CD14-positive monocyte (primary cell): ENCODE results near the gene LAS1L. TPM values are rescaled to one million over a fixed set of nuclear protein-coding genes. Genes with fewer than 3 reads are reported as not detected.

Source experiments
- DNase-seq, 3 donors: peaks; one replicate each; pipeline ENCODE4 v3.0.0-alpha.2; 2011 to 2022
- H2AFZ ChIP-seq: 2 replicates; pipeline ENCODE4 v1.6.0; 2012; ENCODE audit warnings: mild to moderate bottlenecking, low read depth, low read length, inconsistent platforms; ENCODE audit not compliant: insufficient read depth, poor library complexity, severe bottlenecking
- H3K27ac ChIP-seq, 2 donors: 1 replicate in 1 of 2; 2 replicates in 1 of 2; pipeline ENCODE4 v1.5.1; 2012 to 2013; ENCODE audit warnings: low read length in 2 of 2, control low read depth in 1 of 2, inconsistent platforms in 1 of 2, low read depth in 1 of 2, mild to moderate bottlenecking in 1 of 2
- H3K27me3 ChIP-seq, 2 donors: one replicate each; pipeline versions ENCODE4 v1.6.0 to v1.6.1; 2011 to 2013; ENCODE audit warnings: low read length in 2 of 2; ENCODE audit not compliant: control insufficient read depth in 2 of 2, insufficient read depth in 2 of 2
- H3K36me3 ChIP-seq, 2 donors: replicated peaks in 1 of 2; 1 replicate in 1 of 2; 2 replicates in 1 of 2; pipeline versions ENCODE4 v1.5.1 to v1.6.1; 2012 to 2013; ENCODE audit warnings: low read length in 2 of 2, control low read depth in 1 of 2, inconsistent platforms in 1 of 2, mild to moderate bottlenecking in 1 of 2; ENCODE audit not compliant: insufficient read depth in 2 of 2, control insufficient read depth in 1 of 2
- H3K4me1 ChIP-seq, 2 donors: 1 replicate in 1 of 2; 2 replicates in 1 of 2; pipeline versions ENCODE4 v1.5.1 to v1.6.1; 2012 to 2013; ENCODE audit warnings: low read length in 2 of 2, control low read depth in 1 of 2, inconsistent platforms in 1 of 2, mild to moderate bottlenecking in 1 of 2, moderate library complexity in 1 of 2; ENCODE audit not compliant: insufficient read depth in 2 of 2, control insufficient read depth in 1 of 2
- H3K4me2 ChIP-seq: replicated peaks from 2 replicates; pipeline ENCODE3; 2012; ENCODE audit warnings: low read length, moderate library complexity, mild to moderate bottlenecking; ENCODE audit not compliant: poor library complexity, severe bottlenecking; ENCODE audit errors: extremely low read depth
- H3K4me3 ChIP-seq, 3 experiments: fragments of 200-600 bp in 1 of 3; sonication (generic) in 1 of 3; replicated peaks in 1 of 3; 1 replicate in 2 of 3; 2 replicates in 1 of 3; pipeline ENCODE4 v1.5.1; 2011 to 2013; ENCODE audit warnings: low read length in 3 of 3, mild to moderate bottlenecking in 3 of 3, control low read depth in 2 of 3, low read depth in 2 of 3, inconsistent platforms in 1 of 3, moderate library complexity in 1 of 3
- H3K79me2 ChIP-seq: 2 replicates; pipeline ENCODE4 v1.6.0; 2012; ENCODE audit warnings: mild to moderate bottlenecking, control low read depth, inconsistent platforms, low read length, moderate library complexity; ENCODE audit not compliant: insufficient read depth
- H3K9ac ChIP-seq: 2 replicates; pipeline ENCODE4 v1.6.0; 2017; ENCODE audit warnings: low read length, mild to moderate bottlenecking; ENCODE audit not compliant: insufficient read depth, poor library complexity, severe bottlenecking
- H3K9me3 ChIP-seq, 2 donors: replicated peaks in 1 of 2; 1 replicate in 1 of 2; 2 replicates in 1 of 2; pipeline versions ENCODE4 v1.5.1 to v1.6.1; 2012 to 2013; ENCODE audit warnings: low read length in 2 of 2, control low read depth in 1 of 2; ENCODE audit not compliant: control insufficient read depth in 1 of 2, insufficient read depth in 1 of 2
- H4K20me1 ChIP-seq: 2 replicates; pipeline ENCODE4 v1.6.0; 2012; ENCODE audit warnings: mild to moderate bottlenecking, low read length, control low read depth, moderate library complexity; ENCODE audit not compliant: insufficient read depth
- H3K27ac Mint-ChIP-seq, 7 donors: one replicate each; pipeline ENCODE4 v1.8.0; 2020; ENCODE audit warnings: mild to moderate bottlenecking in 7 of 7, mixed read lengths in 7 of 7, moderate library complexity in 6 of 7, inconsistent platforms in 2 of 7
- H3K27me3 Mint-ChIP-seq, 3 donors: one replicate each; pipeline ENCODE4 v1.8.0; 2021 to 2022; ENCODE audit warnings: low read depth in 3 of 3, mild to moderate bottlenecking in 3 of 3, mixed read lengths in 3 of 3, moderate library complexity in 3 of 3, inconsistent platforms in 1 of 3
- H3K36me3 Mint-ChIP-seq, 2 donors: one replicate each; pipeline ENCODE4 v1.8.0; 2020; ENCODE audit warnings: mixed read lengths in 2 of 2, inconsistent platforms in 1 of 2, mild to moderate bottlenecking in 1 of 2
- H3K4me1 Mint-ChIP-seq: one replicate; pipeline ENCODE4 v1.8.0; 2020; ENCODE audit warnings: mild to moderate bottlenecking, mixed read lengths
- H3K4me3 Mint-ChIP-seq, 2 donors: one replicate each; pipeline ENCODE4 v1.8.0; 2020; ENCODE audit warnings: mild to moderate bottlenecking in 2 of 2, mixed read lengths in 2 of 2, moderate library complexity in 1 of 2
- H3K9me3 Mint-ChIP-seq, 7 donors: one replicate each; pipeline ENCODE4 v1.8.0; 2020 to 2022; ENCODE audit warnings: mixed read lengths in 7 of 7, mild to moderate bottlenecking in 6 of 7, moderate library complexity in 6 of 7, inconsistent platforms in 2 of 7
- WGBS: methylation state at CpG from one replicate; pipeline ENCODE4 v1.1.5; 2013; ENCODE audit warnings: missing lambda C conversion rate; ENCODE audit not compliant: insufficient coverage; 5-methylcytosine and 5-hydroxymethylcytosine counted together
- intact Hi-C, 2 donors: fragments of 100-400 bp; cut with micrococcal nuclease; formaldehyde crosslinking; loops; one replicate each; pipeline versions ENCODE4 v1.15.0 to v1.15.1; 2023
- polyA plus RNA-seq, 3 donors: library from polyadenylated mRNA; depleted of rRNA in 1 of 3; unstranded in 2 of 3; stranded (reverse) in 1 of 3; fragments of 300-500 nt in 2 of 3; fragments of >200 nt in 1 of 3; fragmentation: Illumina TruSeq in 2 of 3; gene quantifications; 1 replicate in 2 of 3; 2 replicates in 1 of 3; pipeline ENCODE4 v1.2.3, GENCODE V29; 2012 to 2021
- TF ChIP-seq, protein P1 (sequence below): fragments of 200-600 bp; IDR thresholded peaks from one replicate; pipeline ENCODE4 v1.8.0; 2022; ENCODE audit warnings: antibody characterized with exemption, mild to moderate bottlenecking

The LAS1L gene
- polyA plus RNA-seq, 3 donors = 15.9 to 17.1 (median 17.1) TPM

DNA sequence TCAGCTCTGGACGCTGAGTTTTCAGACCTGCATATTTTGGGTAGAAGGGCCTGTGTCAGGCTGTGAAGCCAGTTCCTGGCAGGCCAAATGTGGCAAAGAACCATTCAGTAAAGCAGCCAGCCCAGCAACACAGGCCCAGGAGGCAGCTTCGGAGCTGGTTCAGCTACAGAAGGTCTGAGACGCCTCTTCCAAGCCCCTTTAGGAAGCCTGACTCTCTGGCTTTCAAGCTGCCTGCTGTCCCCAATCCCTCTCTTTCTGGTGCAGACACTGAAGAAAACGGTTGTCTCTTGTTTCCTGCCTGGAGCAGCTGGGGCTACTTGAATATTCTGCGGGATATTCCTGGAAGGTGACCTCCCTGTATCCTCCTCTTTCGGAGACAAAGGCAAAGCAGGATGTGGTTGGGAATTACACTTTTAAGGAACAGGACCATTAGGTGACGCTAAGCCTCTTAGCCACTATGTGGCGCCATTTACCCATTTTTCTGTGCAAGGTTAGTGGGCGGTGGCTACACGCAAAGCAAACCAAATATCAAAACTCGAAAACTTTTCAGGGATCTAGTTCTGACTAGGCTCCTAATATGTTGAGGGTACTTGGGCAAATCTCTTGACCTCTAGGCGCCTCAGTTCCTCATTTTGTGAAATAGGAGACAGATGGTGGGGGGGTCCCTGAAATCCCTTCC lies 47.2 kb upstream of the LAS1L start:
- H3K4me3 Mint-ChIP-seq = no peak overlapping the region
- Histone ChIP-seq H3K27ac (no peak overlapping the region), H3K4me3 (no peak overlapping the region), H3K4me2 (no peak overlapping the region), H3K9me3 (no peaks in the 10 kb centered on the region), H3K27me3 (peaks cover 0 to 14% of the 10 kb centered on the region in 2 donors), H2AFZ (no peak overlapping the region), H3K36me3 (no peaks in the 10 kb centered on the region), H4K20me1 (no peaks in the 10 kb centered on the region), H3K4me1 (peaks cover 5 to 8% of the 10 kb centered on the region in 2 donors), H3K9ac (no peak overlapping the region), H3K79me2 (no peaks in the 10 kb centered on the region)
- peak overlapping the region in 1 of 7 donors; percentile 72 for H3K27ac Mint-ChIP-seq
- H3K9me3 Mint-ChIP-seq = peaks cover 0 to 2% (median 0%) of the 10 kb centered on the region in 7 donors
- H3K36me3 Mint-ChIP-seq = no peaks in the 10 kb centered on the region
- no CpG with 5 or more reads among the region's 12 CpGs for WGBS
- intact Hi-C loops = loop anchor here in 1 of 2 donors (10.0 kb wide), 1 partner anchor 1143 kb away; no protein-coding TSS in a partner anchor
- peaks cover under 1 to 50% (median 1%) of the 10 kb centered on the region in 3 donors for H3K27me3 Mint-ChIP-seq
- peaks cover 2% of the 10 kb centered on the region for H3K4me1 Mint-ChIP-seq
- peak; percentile 54 to 67 (median 62) for DNase-seq
- TF ChIP-seq, protein P1, sequence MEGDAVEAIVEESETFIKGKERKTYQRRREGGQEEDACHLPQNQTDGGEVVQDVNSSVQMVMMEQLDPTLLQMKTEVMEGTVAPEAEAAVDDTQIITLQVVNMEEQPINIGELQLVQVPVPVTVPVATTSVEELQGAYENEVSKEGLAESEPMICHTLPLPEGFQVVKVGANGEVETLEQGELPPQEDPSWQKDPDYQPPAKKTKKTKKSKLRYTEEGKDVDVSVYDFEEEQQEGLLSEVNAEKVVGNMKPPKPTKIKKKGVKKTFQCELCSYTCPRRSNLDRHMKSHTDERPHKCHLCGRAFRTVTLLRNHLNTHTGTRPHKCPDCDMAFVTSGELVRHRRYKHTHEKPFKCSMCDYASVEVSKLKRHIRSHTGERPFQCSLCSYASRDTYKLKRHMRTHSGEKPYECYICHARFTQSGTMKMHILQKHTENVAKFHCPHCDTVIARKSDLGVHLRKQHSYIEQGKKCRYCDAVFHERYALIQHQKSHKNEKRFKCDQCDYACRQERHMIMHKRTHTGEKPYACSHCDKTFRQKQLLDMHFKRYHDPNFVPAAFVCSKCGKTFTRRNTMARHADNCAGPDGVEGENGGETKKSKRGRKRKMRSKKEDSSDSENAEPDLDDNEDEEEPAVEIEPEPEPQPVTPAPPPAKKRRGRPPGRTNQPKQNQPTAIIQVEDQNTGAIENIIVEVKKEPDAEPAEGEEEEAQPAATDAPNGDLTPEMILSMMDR = peak; percentile 67

DNA sequence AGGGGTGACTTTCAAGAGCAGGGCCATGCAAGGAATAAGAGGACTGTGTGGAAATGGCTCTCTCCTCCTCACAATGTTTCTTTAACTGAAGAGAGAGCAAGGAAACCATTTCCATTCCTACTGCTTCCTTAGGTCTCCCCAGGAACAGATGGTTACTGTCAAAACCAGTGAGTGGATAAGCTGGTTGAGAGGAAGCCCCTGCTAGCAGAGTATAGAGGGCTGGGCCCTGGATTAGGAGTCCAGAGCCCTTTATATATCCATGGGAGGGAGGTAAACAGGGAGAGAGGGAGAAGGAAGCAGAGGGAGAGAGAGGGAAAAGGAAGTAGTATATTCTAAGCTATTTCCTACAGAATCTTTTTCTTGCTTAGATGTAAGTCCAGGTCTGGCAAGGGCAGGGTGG lies 43.8 kb upstream of the LAS1L start:
- H3K27ac ChIP-seq = no peak overlapping the region
- no peaks in the 10 kb centered on the region for H3K36me3 ChIP-seq
- H4K20me1 ChIP-seq = no peaks in the 10 kb centered on the region
- no peak overlapping the region for H3K4me3 Mint-ChIP-seq
- H3K27me3 Mint-ChIP-seq = peaks cover 2 to 46% (median 2%) of the 10 kb centered on the region in 3 donors
- H3K9ac ChIP-seq = no peak overlapping the region
- peaks cover 2% of the 10 kb centered on the region for H3K4me1 Mint-ChIP-seq
- H3K36me3 Mint-ChIP-seq = no peaks in the 10 kb centered on the region
- no peak overlapping the region for H3K27ac Mint-ChIP-seq
- H3K9me3 Mint-ChIP-seq = peaks cover 0 to 2% (median 0%) of the 10 kb centered on the region in 7 donors
- H3K4me1 ChIP-seq = peaks cover 5 to 8% of the 10 kb centered on the region in 2 donors
- H3K27me3 ChIP-seq = peaks cover 0 to 27% of the 10 kb centered on the region in 2 donors
- no peaks in the 10 kb centered on the region for H3K79me2 ChIP-seq
- H3K9me3 ChIP-seq = no peaks in the 10 kb centered on the region
- TF ChIP-seq, protein P1 = no peak
- no peak overlapping the region for H3K4me2 ChIP-seq
- no peak overlapping the region for H3K4me3 ChIP-seq
- no peak overlapping the region for H2AFZ ChIP-seq
- intact Hi-C loops = no loop called here
- DNase-seq = no peak
